Medulla oblongata (tissue), 1 donor: ENCODE data around the gene BSDC1.

Experiments
- DNase-seq: peaks from one replicate; pipeline ENCODE4 v3.0.0-alpha.2; 2015; ENCODE audit errors: extremely low spot score

The BSDC1 gene

GRCh38 chr1:32393832-32394140, 455 bp downstream of the BSDC1 start:
- no peak for DNase-seq

- DNase-seq, result no peak
Measured at GRCh38 chr1:32393136-32393535, 1.1 kb downstream of the BSDC1 start.

GRCh38 chr1:32392325-32392724, 1.9 kb downstream of the BSDC1 start:
- no peak for DNase-seq

GRCh38 chr1:32390904-32391870, 3.1 kb downstream of the BSDC1 start:
- no peak for DNase-seq

GRCh38 chr1:32388641-32389040, 5.6 kb downstream of the BSDC1 start:
- no peak for DNase-seq

DNA sequence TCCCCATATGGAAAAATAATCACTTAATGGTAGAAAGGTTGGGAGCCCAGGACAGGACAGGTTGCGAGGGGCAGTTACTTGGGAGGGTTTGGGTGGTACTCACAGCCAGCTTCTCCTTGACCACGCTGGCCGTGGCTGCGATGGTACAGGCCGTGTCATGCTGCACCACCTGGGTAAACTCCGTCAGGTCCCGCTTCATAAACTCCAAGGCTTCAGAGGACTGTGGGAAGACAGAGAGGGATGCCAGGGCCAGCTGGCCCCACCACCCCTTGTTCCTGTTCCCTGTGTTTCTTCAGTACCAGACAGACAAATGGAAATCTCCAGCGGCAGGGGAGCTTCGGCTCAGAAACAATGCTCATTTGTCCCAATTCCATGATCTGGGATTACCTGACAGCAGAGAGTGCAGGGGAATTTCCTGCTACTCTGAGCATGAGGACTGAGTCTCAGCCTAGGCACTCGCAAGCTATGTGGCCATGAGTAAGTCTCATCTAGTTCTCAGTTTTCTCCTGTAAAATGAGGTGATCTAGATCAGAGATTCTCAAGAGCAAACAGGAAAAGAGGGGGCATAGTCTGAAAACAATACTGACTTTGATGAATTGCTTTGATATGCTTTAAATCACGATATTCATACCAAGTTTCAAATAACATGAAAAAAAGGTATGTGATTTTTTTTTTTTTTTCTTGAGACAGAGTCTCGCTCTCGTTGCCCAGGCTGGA, 7.4 kb downstream of the BSDC1 start:
- no peak for DNase-seq

- no peak for DNase-seq
Measured at GRCh38 chr1:32380057-32380456, 14.2 kb downstream of the BSDC1 start.

GRCh38 chr1:32377541-32378220, 16.6 kb downstream of the BSDC1 start:
- DNase-seq, result no peak

GRCh38 chr1:32376199-32376598, 18.0 kb downstream of the BSDC1 start:
- DNase-seq, result no peak

GRCh38 chr1:32373996-32374592, 20.1 kb downstream of the BSDC1 start:
- no peak for DNase-seq

DNA sequence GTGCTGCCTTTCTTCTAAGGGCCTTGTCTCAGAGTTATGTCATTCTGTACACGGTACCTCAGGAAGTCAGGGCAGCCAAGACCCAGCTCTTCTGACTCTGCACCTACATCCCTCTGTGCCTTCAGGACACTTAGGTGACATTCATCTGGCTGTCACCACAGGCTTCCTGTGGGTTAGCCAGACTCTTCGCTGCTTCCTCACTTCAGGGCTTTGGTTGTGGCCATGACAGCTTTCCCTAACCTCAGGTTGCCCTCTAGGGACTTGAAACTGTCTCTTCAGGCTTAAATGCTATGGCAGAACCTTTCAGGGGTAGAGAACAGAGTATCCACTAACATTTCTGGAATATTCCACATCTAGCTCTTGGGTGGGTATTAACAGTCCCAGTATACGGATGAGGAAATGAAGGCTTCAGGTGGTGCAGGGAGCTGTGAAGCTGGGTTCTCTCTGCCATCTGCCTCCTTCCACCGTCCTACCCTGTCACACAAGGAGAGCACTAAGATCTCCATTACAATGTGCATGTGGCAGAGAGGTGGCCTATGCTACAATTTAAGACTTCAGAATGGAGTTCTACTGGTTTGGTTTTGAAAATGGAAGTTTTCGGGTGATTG, 22.0 kb downstream of the BSDC1 start:
- no peak for DNase-seq

DNA sequence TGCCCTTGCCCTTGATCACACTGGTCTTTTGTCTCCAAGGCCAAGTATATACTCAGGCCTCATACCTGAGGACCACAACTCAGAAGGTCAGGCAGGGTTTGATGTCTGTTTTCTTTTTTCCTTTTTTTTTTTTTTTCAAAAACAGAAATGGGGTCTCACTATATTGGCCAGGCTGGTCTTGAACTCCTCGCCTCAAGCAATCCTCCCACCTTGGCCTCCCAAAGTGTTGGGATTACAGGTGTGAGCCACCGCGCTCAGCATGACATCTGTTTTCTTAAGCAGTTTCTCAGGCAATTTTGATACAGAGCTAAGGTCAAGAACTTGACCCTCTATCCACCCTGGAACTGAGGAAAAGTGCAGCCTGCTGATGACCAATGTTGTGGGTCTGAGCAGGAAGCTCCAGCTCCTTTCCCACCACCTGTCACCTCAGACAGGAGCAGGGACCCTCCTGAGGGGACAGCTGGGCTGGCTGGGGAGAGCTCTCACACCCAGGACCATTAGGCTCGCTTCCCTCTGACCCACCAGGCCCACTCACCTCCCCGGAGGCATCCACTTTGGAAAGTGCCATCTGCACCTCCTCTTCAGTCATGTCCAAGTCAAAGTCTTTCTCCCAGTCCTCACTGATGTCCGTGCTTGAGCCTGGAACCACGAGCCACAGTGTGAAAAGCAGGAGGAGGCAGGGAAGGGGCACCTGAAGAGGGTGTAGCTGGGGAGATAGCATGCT, 26.2 kb downstream of the BSDC1 start:
- DNase-seq, result no peak

- DNase-seq, result no peak
Measured at GRCh38 chr1:32365445-32365844, 28.8 kb downstream of the BSDC1 start.

GRCh38 chr1:32364836-32365235, 29.4 kb downstream of the BSDC1 start:
- no peak for DNase-seq

DNA sequence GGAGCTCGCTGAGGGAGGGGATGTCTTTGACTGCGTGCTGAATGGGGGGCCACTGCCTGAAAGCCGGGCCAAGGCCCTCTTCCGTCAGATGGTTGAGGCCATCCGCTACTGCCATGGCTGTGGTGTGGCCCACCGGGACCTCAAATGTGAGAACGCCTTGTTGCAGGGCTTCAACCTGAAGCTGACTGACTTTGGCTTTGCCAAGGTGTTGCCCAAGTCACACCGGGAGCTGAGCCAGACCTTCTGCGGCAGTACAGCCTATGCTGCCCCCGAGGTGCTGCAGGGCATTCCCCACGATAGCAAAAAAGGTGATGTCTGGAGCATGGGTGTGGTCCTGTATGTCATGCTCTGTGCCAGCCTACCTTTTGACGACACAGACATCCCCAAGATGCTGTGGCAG, 30.5 kb downstream of the BSDC1 start:
- DNase-seq, result no peak

GRCh38 chr1:32362474-32363313, 31.5 kb downstream of the BSDC1 start, which contains the start of the genes FAM229A and TSSK3:
Gene FAM229A (minus strand): TSS chr1:32362485. CDS start chr1:32362091, 394 bp downstream.
Gene TSSK3 (plus strand): TSS chr1:32362539. CDS start chr1:32362702, 163 bp downstream.
- DNase-seq, result no peak

- DNase-seq, result peak; percentile 72
Measured at GRCh38 chr1:32361674-32362473, 32.4 kb downstream of the BSDC1 start.

DNA sequence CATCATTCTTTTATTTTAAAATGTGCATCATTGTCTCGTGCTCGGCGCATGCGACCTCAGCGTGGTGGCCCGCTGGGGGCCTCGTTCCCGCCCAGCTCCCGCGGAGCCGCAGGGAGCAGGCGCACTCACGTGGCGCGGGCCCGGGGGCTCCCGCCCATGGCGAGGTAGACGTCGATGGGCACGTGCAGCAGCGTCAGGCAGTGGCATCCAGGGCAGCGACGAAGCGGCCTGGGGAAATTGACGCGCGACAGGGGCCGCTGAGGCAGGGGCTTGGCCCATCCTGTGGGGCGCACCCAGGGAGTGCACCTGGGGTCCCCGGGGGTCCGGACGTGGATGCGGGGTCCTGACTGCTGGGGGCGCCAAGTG, 33.0 kb downstream of the BSDC1 start:
- DNase-seq, result no peak

DNA sequence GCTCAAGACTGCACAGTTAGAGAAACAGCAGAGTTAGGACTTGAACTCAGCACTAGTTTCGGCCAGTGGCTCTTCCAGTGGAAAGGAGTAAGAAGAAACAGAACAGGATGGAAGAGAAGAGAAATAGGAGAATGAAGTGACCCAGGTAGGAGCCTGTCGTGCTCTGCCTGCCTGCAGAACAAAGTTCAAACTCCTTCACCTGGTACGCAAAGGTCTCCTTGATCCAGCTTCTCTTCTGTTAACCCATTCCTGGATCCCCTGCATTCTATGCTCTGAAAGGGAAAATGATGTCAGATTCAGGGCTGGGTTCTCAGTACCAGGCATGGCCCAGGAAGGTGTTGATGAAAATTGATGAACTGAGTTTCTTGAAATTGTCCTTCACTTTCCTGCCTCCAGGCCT, 35.8 kb downstream of the BSDC1 start:
- no peak for DNase-seq
